ENCODE measurements around the gene RBM28. TPM values are rescaled to one million over a fixed set of nuclear protein-coding genes. Genes with fewer than 3 reads are reported as not detected.
"Not testable (repeated sequence)": the region's sequence is repeated elsewhere in the genome, so short reads cannot be mapped to it uniquely, and the experiment has no call there.

Gene RBM28
- total RNA-seq, 1 experiment from 2014 or later = 100 TPM

DNA sequence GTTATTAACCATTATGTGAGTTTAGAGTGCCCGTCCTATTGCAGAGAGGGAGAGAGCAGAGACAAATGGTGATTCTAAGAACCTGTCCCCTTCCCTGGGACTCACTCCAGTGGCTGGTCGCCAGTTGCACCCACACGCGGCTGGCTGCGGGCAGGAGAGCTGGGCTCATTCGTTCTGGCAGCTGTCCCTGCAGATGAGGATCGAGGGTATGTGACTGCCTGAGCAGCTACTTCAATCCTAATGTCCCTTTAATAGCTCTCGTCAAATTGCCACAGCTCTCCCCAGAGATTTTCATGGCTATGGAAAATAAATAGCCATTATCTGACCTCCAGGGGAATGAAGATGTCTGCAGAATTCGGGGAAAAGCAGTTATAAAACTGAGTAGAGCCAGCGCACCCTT lies 41.6 kb downstream of the RBM28 start:
- Histone ChIP-seq H3K9me3 (ENCODE audit: low read depth, low read length, poor library complexity, severe bottlenecking) (no peaks in the 10 kb centered on the region), H3K4me1 (ENCODE audit: insufficient read depth, low read length, poor library complexity, severe bottlenecking) (no peaks in the 10 kb centered on the region), H3K27me3 (replicated peaks; ENCODE audit: insufficient read depth, low read depth, low read length, poor library complexity) (no peaks in the 10 kb centered on the region), H3K4me3 (ENCODE audit: low read depth, low read length, poor library complexity, severe bottlenecking) (no peak overlapping the region), H3K36me3 (ENCODE audit: insufficient read depth, low read length, poor library complexity, severe bottlenecking) (peaks cover 36% of the 10 kb centered on the region), H3K27ac (ENCODE audit: low read depth, low read length, poor library complexity, severe bottlenecking) (no peak overlapping the region)
- ChIA-PET POLR2A (ENCODE audit: low non-redundant PET) (no interaction called here), CTCF (no interaction called here)
- no peak for DNase-seq (ENCODE audit: low spot score)
- intact Hi-C loops (cut with micrococcal nuclease; ENCODE audit: unreplicated experiment) = no loop called here
- no TSS peak for BruUV-seq (replicated peaks)
- TF ChIP-seq, protein P1, sequence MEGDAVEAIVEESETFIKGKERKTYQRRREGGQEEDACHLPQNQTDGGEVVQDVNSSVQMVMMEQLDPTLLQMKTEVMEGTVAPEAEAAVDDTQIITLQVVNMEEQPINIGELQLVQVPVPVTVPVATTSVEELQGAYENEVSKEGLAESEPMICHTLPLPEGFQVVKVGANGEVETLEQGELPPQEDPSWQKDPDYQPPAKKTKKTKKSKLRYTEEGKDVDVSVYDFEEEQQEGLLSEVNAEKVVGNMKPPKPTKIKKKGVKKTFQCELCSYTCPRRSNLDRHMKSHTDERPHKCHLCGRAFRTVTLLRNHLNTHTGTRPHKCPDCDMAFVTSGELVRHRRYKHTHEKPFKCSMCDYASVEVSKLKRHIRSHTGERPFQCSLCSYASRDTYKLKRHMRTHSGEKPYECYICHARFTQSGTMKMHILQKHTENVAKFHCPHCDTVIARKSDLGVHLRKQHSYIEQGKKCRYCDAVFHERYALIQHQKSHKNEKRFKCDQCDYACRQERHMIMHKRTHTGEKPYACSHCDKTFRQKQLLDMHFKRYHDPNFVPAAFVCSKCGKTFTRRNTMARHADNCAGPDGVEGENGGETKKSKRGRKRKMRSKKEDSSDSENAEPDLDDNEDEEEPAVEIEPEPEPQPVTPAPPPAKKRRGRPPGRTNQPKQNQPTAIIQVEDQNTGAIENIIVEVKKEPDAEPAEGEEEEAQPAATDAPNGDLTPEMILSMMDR (conservative IDR thresholded peaks at IDR 0.05; ENCODE audit: low read depth, low read length) = no peak
- TF ChIP-seq EZH2 (IDR thresholded peaks at IDR 0.05; ENCODE audit: borderline replicate concordance, low read depth, low read length, poor library complexity, severe bottlenecking) = no peak

DNA sequence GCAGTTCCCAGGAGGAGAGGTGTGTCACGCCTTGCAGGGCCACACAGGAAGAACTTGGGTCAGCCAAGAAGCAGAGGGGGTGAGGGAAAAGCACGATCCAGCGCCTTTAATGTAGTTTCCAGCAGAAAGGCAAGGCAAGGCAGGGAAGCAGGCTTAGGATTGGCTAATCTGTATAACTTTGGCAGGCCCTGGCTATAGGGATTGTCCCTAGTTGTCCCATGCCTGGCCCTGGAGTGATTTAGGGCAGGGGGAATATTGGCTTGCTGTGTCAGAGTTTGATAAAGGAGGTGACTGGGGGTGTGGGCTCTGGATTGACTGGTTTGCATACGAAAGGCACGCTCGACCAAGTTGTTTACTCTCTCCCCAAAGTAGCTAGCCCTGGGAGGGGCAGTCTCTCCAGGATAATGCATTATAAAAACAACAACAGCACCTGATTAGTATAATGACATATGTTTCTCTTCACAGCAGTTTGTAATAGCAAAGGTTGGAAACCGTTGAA lies 44.5 kb downstream of the RBM28 start:
- H3K27me3 ChIP-seq (replicated peaks; ENCODE audit: insufficient read depth, low read depth, low read length, poor library complexity) = no peaks in the 10 kb centered on the region
- no peak for DNase-seq (ENCODE audit: low spot score)
- BruUV-seq (replicated peaks) = no TSS peak
- H3K9me3 ChIP-seq (ENCODE audit: low read depth, low read length, poor library complexity, severe bottlenecking) = no peaks in the 10 kb centered on the region
- TF ChIP-seq EZH2 (IDR thresholded peaks at IDR 0.05; ENCODE audit: borderline replicate concordance, low read depth, low read length, poor library complexity, severe bottlenecking) = no peak
- TF ChIP-seq, protein P1 (conservative IDR thresholded peaks at IDR 0.05; ENCODE audit: low read depth, low read length) = no peak
- intact Hi-C loops (cut with micrococcal nuclease; ENCODE audit: unreplicated experiment) = no loop called here
- ChIA-PET CTCF (no interaction called here), POLR2A (ENCODE audit: low non-redundant PET) (no interaction called here)
- no peak overlapping the region for H3K27ac ChIP-seq (ENCODE audit: low read depth, low read length, poor library complexity, severe bottlenecking)
- no peak overlapping the region for H3K4me3 ChIP-seq (ENCODE audit: low read depth, low read length, poor library complexity, severe bottlenecking)
- no peaks in the 10 kb centered on the region for H3K4me1 ChIP-seq (ENCODE audit: insufficient read depth, low read length, poor library complexity, severe bottlenecking)
- peaks cover 8% of the 10 kb centered on the region for H3K36me3 ChIP-seq (ENCODE audit: insufficient read depth, low read length, poor library complexity, severe bottlenecking)

DNA sequence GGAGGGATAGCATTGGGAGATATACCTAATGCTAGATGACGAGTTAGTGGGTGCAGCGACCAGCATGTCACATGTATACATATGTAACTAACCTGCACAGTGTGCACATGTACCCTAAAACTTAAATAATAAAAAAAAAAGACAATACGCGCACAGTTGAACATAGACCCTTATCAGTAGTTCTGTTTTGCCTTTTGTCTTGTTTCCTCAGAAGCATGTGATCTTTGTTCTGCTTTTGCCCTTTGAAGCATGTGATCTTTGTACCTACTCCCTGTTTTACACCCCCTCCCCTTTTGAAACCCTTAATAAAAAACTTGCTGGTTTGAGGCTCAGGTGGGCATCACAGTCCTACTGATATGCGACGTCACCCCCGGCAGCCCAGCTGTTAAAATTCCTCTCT lies 45.7 kb downstream of the RBM28 start:
- H3K27ac ChIP-seq (ENCODE audit: low read depth, low read length, poor library complexity, severe bottlenecking); intact Hi-C loops (cut with micrococcal nuclease; ENCODE audit: unreplicated experiment); DNase-seq (ENCODE audit: low spot score); H3K4me3 ChIP-seq (ENCODE audit: low read depth, low read length, poor library complexity, severe bottlenecking); H3K36me3 ChIP-seq (ENCODE audit: insufficient read depth, low read length, poor library complexity, severe bottlenecking); POLR2A ChIA-PET (ENCODE audit: low non-redundant PET); BruUV-seq (replicated peaks); H3K4me1 ChIP-seq (ENCODE audit: insufficient read depth, low read length, poor library complexity, severe bottlenecking); CTCF ChIA-PET; H3K27me3 ChIP-seq (replicated peaks; ENCODE audit: insufficient read depth, low read depth, low read length, poor library complexity); H3K9me3 ChIP-seq (ENCODE audit: low read depth, low read length, poor library complexity, severe bottlenecking): not testable (repeated sequence)

DNA sequence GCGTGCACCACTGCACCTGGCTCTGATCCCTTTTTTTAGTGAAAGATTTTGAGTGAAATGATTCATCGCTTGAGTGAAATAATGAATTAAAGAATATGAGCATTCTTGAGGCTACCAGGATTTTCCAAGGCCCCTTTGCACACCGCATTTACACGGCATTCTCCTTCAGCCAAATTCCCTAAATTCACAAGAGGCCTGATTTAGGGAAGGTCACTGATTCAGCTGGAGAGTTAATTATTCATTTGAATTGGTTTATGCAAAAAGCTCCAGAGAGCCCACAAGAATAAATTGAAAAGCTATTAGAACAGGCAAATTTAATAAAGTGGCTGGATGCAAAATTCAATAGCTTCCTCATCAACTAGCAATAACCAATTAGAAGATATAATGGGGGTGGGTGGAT lies 56.2 kb downstream of the RBM28 start:
- no peaks in the 10 kb centered on the region for H3K9me3 ChIP-seq (ENCODE audit: low read depth, low read length, poor library complexity, severe bottlenecking)
- no peaks in the 10 kb centered on the region for H3K4me1 ChIP-seq (ENCODE audit: insufficient read depth, low read length, poor library complexity, severe bottlenecking)
- no peaks in the 10 kb centered on the region for H3K27me3 ChIP-seq (replicated peaks; ENCODE audit: insufficient read depth, low read depth, low read length, poor library complexity)
- POLR2A ChIA-PET (ENCODE audit: low non-redundant PET) = no interaction called here
- CTCF ChIA-PET = no interaction called here
- no peak for DNase-seq (ENCODE audit: low spot score)
- BruUV-seq (replicated peaks) = no TSS peak
- no peaks in the 10 kb centered on the region for H3K36me3 ChIP-seq (ENCODE audit: insufficient read depth, low read length, poor library complexity, severe bottlenecking)
- H3K4me3 ChIP-seq (ENCODE audit: low read depth, low read length, poor library complexity, severe bottlenecking) = no peak overlapping the region
- intact Hi-C loops (cut with micrococcal nuclease; ENCODE audit: unreplicated experiment) = no loop called here
- no peak overlapping the region for H3K27ac ChIP-seq (ENCODE audit: low read depth, low read length, poor library complexity, severe bottlenecking)
- no peak for TF ChIP-seq EZH2 (IDR thresholded peaks at IDR 0.05; ENCODE audit: borderline replicate concordance, low read depth, low read length, poor library complexity, severe bottlenecking)
- TF ChIP-seq, protein P1 (conservative IDR thresholded peaks at IDR 0.05; ENCODE audit: low read depth, low read length) = no peak

Data from A673 (cell line).